ENCODE data around the gene TRPV6.

DNA sequence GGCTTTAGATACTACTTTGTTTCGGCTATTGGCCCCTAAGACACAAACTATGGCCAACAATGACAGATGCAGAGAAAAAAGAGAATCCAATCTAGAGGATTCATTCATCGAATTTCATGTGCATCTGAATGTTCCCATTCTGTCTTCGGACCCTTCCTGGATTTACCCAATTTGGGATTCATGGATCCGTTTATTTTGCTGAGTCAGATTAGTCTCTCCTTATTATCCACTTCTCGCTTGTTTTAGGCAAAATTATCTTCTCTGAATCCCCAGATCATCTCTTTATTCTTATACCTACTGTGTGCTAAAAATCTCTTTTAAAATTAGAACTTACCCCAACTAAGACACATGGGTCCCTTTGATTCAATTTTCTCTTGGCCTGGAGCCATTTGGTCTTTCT lies 6.5 kb downstream of the TRPV6 start:
- TF ChIP-seq, protein P1, sequence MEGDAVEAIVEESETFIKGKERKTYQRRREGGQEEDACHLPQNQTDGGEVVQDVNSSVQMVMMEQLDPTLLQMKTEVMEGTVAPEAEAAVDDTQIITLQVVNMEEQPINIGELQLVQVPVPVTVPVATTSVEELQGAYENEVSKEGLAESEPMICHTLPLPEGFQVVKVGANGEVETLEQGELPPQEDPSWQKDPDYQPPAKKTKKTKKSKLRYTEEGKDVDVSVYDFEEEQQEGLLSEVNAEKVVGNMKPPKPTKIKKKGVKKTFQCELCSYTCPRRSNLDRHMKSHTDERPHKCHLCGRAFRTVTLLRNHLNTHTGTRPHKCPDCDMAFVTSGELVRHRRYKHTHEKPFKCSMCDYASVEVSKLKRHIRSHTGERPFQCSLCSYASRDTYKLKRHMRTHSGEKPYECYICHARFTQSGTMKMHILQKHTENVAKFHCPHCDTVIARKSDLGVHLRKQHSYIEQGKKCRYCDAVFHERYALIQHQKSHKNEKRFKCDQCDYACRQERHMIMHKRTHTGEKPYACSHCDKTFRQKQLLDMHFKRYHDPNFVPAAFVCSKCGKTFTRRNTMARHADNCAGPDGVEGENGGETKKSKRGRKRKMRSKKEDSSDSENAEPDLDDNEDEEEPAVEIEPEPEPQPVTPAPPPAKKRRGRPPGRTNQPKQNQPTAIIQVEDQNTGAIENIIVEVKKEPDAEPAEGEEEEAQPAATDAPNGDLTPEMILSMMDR (IDR thresholded peaks at IDR 0.05), result no peak
- no peak for TF ChIP-seq POLR2A (IDR thresholded peaks at IDR 0.05)
